Measurements from ENCODE around the gene SEPTIN2.
A peak's percentile ranks its signal among the peaks of the same experiment; 100 is the strongest.

SEPTIN2 gene

GRCh38 chr2:241308267-241308666 is 7.5 kb upstream of the SEPTIN2 start:
- Histone ChIP-seq H3K4me3 (ENCODE audit: low read length) (no peak overlapping the region), H3K4ac (ENCODE audit: low read depth, low read length) (no peak overlapping the region), H3K4me2 (ENCODE audit: low read length) (no peak overlapping the region), H3K27me3 (ENCODE audit: insufficient read depth, low read length, poor library complexity) (no peaks in the 10 kb centered on the region), H3K79me2 (ENCODE audit: control insufficient read depth, insufficient read depth, low read length) (peaks cover 88% of the 10 kb centered on the region), H4K8ac (ENCODE audit: low read depth, low read length) (no peak overlapping the region), H2BK120ac (ENCODE audit: low read depth, low read length) (no peak overlapping the region), H3K36me3 (ENCODE audit: control insufficient read depth, insufficient read depth, low read length) (no peaks in the 10 kb centered on the region), H2BK15ac (replicated peaks; ENCODE audit: low read depth) (no peak overlapping the region), H3K18ac (ENCODE audit: low read length) (no peak overlapping the region), H3K56ac (ENCODE audit: low read length) (no peak overlapping the region), H4K5ac (ENCODE audit: low read length) (no peak overlapping the region), H3K27ac (ENCODE audit: low read depth, low read length) (no peak overlapping the region), H2BK5ac (ENCODE audit: low read length) (no peak overlapping the region), H3K23ac (ENCODE audit: low read length) (no peak overlapping the region), H3K9ac (ENCODE audit: low read length) (no peak overlapping the region), H3K79me1 (ENCODE audit: low read length) (peaks cover 31% of the 10 kb centered on the region), H2AK5ac (ENCODE audit: low read length) (no peak overlapping the region), H3K4me1 (ENCODE audit: control insufficient read depth, low read depth, low read length) (peaks cover 4% of the 10 kb centered on the region)
- DNase-seq = no peak
- WGBS (ENCODE audit: extremely low coverage, insufficient coverage, low lambda C conversion rate) = no CpG with 5 or more reads among the region's 5 CpGs

- Histone ChIP-seq H2BK120ac (ENCODE audit: low read depth, low read length) (no peak overlapping the region), H2BK5ac (ENCODE audit: low read length) (no peak overlapping the region), H2AK5ac (ENCODE audit: low read length) (no peak overlapping the region), H3K36me3 (ENCODE audit: control insufficient read depth, insufficient read depth, low read length) (no peaks in the 10 kb centered on the region), H3K56ac (ENCODE audit: low read length) (no peak overlapping the region), H3K4me1 (ENCODE audit: control insufficient read depth, low read depth, low read length) (peaks cover 7% of the 10 kb centered on the region), H3K79me2 (ENCODE audit: control insufficient read depth, insufficient read depth, low read length) (peaks cover 88% of the 10 kb centered on the region), H3K4ac (ENCODE audit: low read depth, low read length) (no peak overlapping the region), H4K5ac (ENCODE audit: low read length) (no peak overlapping the region), H3K27ac (ENCODE audit: low read depth, low read length) (no peak overlapping the region), H2BK15ac (replicated peaks; ENCODE audit: low read depth) (no peak overlapping the region), H3K23ac (ENCODE audit: low read length) (no peak overlapping the region), H3K18ac (ENCODE audit: low read length) (no peak overlapping the region), H3K4me2 (ENCODE audit: low read length) (no peak overlapping the region), H3K79me1 (ENCODE audit: low read length) (peaks cover 29% of the 10 kb centered on the region), H3K4me3 (ENCODE audit: low read length) (no peak overlapping the region), H4K8ac (ENCODE audit: low read depth, low read length) (no peak overlapping the region), H3K27me3 (ENCODE audit: insufficient read depth, low read length, poor library complexity) (no peaks in the 10 kb centered on the region), H3K9ac (ENCODE audit: low read length) (peak overlapping the region; percentile 9)
- WGBS (ENCODE audit: extremely low coverage, insufficient coverage, low lambda C conversion rate) = no CpG with 5 or more reads among the region's 18 CpGs
- no peak for DNase-seq
Observed at GRCh38 chr2:241308832-241309500, 6.8 kb upstream of the SEPTIN2 start.

GRCh38 chr2:241309684-241310117 is 6.0 kb upstream of the SEPTIN2 start:
- H2BK120ac ChIP-seq (ENCODE audit: low read depth, low read length) = no peak overlapping the region
- no peak overlapping the region for H2BK15ac ChIP-seq (replicated peaks; ENCODE audit: low read depth)
- no peak overlapping the region for H3K18ac ChIP-seq (ENCODE audit: low read length)
- no peak overlapping the region for H4K8ac ChIP-seq (ENCODE audit: low read depth, low read length)
- peaks cover 29% of the 10 kb centered on the region for H3K79me1 ChIP-seq (ENCODE audit: low read length)
- H2AK5ac ChIP-seq (ENCODE audit: low read length) = no peak overlapping the region
- H3K4ac ChIP-seq (ENCODE audit: low read depth, low read length) = no peak overlapping the region
- H3K4me2 ChIP-seq (ENCODE audit: low read length) = no peak overlapping the region
- no peak overlapping the region for H3K23ac ChIP-seq (ENCODE audit: low read length)
- H3K79me2 ChIP-seq (ENCODE audit: control insufficient read depth, insufficient read depth, low read length) = peaks cover 88% of the 10 kb centered on the region
- H3K4me3 ChIP-seq (ENCODE audit: low read length) = no peak overlapping the region
- H3K4me1 ChIP-seq (ENCODE audit: control insufficient read depth, low read depth, low read length) = peaks cover 7% of the 10 kb centered on the region
- no peak overlapping the region for H3K56ac ChIP-seq (ENCODE audit: low read length)
- H3K27me3 ChIP-seq (ENCODE audit: insufficient read depth, low read length, poor library complexity) = no peaks in the 10 kb centered on the region
- no peak overlapping the region for H3K27ac ChIP-seq (ENCODE audit: low read depth, low read length)
- peak overlapping the region; percentile 20 for H3K9ac ChIP-seq (ENCODE audit: low read length)
- no peak overlapping the region for H4K5ac ChIP-seq (ENCODE audit: low read length)
- no peak for DNase-seq
- no peaks in the 10 kb centered on the region for H3K36me3 ChIP-seq (ENCODE audit: control insufficient read depth, insufficient read depth, low read length)
- H2BK5ac ChIP-seq (ENCODE audit: low read length) = no peak overlapping the region
- no CpG with 5 or more reads among the region's 2 CpGs for WGBS (ENCODE audit: extremely low coverage, insufficient coverage, low lambda C conversion rate)

- H3K27ac ChIP-seq (ENCODE audit: low read depth, low read length) = no peak overlapping the region
Observed at GRCh38 chr2:241310917-241311566, 4.7 kb upstream of the SEPTIN2 start.

GRCh38 chr2:241312082-241312481 is 3.6 kb upstream of the SEPTIN2 start:
- H3K9ac ChIP-seq (ENCODE audit: low read length) = no peak overlapping the region
- H3K23ac ChIP-seq (ENCODE audit: low read length) = no peak overlapping the region
- no peak overlapping the region for H3K4me3 ChIP-seq (ENCODE audit: low read length)
- H3K4me2 ChIP-seq (ENCODE audit: low read length) = no peak overlapping the region
- H3K79me1 ChIP-seq (ENCODE audit: low read length) = peaks cover 26% of the 10 kb centered on the region
- H2BK15ac ChIP-seq (replicated peaks; ENCODE audit: low read depth) = no peak overlapping the region
- no peak for DNase-seq
- H3K36me3 ChIP-seq (ENCODE audit: control insufficient read depth, insufficient read depth, low read length) = no peaks in the 10 kb centered on the region
- no peaks in the 10 kb centered on the region for H3K27me3 ChIP-seq (ENCODE audit: insufficient read depth, low read length, poor library complexity)
- H3K27ac ChIP-seq (ENCODE audit: low read depth, low read length) = no peak overlapping the region
- H2BK5ac ChIP-seq (ENCODE audit: low read length) = no peak overlapping the region
- H4K8ac ChIP-seq (ENCODE audit: low read depth, low read length) = no peak overlapping the region
- peaks cover 8% of the 10 kb centered on the region for H3K4me1 ChIP-seq (ENCODE audit: control insufficient read depth, low read depth, low read length)
- H3K56ac ChIP-seq (ENCODE audit: low read length) = no peak overlapping the region
- H3K4ac ChIP-seq (ENCODE audit: low read depth, low read length) = no peak overlapping the region
- H4K5ac ChIP-seq (ENCODE audit: low read length) = no peak overlapping the region
- no peak overlapping the region for H2BK120ac ChIP-seq (ENCODE audit: low read depth, low read length)
- WGBS (ENCODE audit: extremely low coverage, insufficient coverage, low lambda C conversion rate) = no CpG with 5 or more reads among the region's 4 CpGs
- H3K79me2 ChIP-seq (ENCODE audit: control insufficient read depth, insufficient read depth, low read length) = peaks cover 82% of the 10 kb centered on the region
- no peak overlapping the region for H2AK5ac ChIP-seq (ENCODE audit: low read length)
- H3K18ac ChIP-seq (ENCODE audit: low read length) = no peak overlapping the region

More at GRCh38 chr2:241310917-241311566, 4.7 kb upstream of the SEPTIN2 start:
- no peak overlapping the region for H2BK120ac ChIP-seq (ENCODE audit: low read depth, low read length)
- H4K8ac ChIP-seq (ENCODE audit: low read depth, low read length) = no peak overlapping the region
- peaks cover 80% of the 10 kb centered on the region for H3K79me2 ChIP-seq (ENCODE audit: control insufficient read depth, insufficient read depth, low read length)
- H3K4me1 ChIP-seq (ENCODE audit: control insufficient read depth, low read depth, low read length) = peaks cover 7% of the 10 kb centered on the region
- H3K23ac ChIP-seq (ENCODE audit: low read length) = no peak overlapping the region
- H3K4me3 ChIP-seq (ENCODE audit: low read length) = no peak overlapping the region
- peak overlapping the region; percentile 37 for H3K56ac ChIP-seq (ENCODE audit: low read length)
- no peak overlapping the region for H3K9ac ChIP-seq (ENCODE audit: low read length)
- H2BK15ac ChIP-seq (replicated peaks; ENCODE audit: low read depth) = no peak overlapping the region
- H3K18ac ChIP-seq (ENCODE audit: low read length) = no peak overlapping the region
- no peak overlapping the region for H2BK5ac ChIP-seq (ENCODE audit: low read length)
- no peaks in the 10 kb centered on the region for H3K36me3 ChIP-seq (ENCODE audit: control insufficient read depth, insufficient read depth, low read length)
- peaks cover 27% of the 10 kb centered on the region for H3K79me1 ChIP-seq (ENCODE audit: low read length)
- no peak overlapping the region for H4K5ac ChIP-seq (ENCODE audit: low read length)
- DNase-seq = no peak
- H3K4me2 ChIP-seq (ENCODE audit: low read length) = no peak overlapping the region
- no CpG with 5 or more reads among the region's 13 CpGs for WGBS (ENCODE audit: extremely low coverage, insufficient coverage, low lambda C conversion rate)
- H2AK5ac ChIP-seq (ENCODE audit: low read length) = no peak overlapping the region
- H3K27me3 ChIP-seq (ENCODE audit: insufficient read depth, low read length, poor library complexity) = no peaks in the 10 kb centered on the region
- H3K4ac ChIP-seq (ENCODE audit: low read depth, low read length) = no peak overlapping the region
